ENCODE results near the gene BMS1. TPM values are rescaled to one million over a fixed set of nuclear protein-coding genes. Genes with fewer than 3 reads are reported as not detected.
A peak's percentile ranks its signal among the peaks of the same experiment; 100 is the strongest.
"Not testable (repeated sequence)": the region's sequence is repeated elsewhere in the genome, so short reads cannot be mapped to it uniquely, and the experiment has no call there.

BMS1 gene
- total and polyA plus RNA-seq, 11 donors, result 6.7 to 17.1 (median 13.8) TPM

DNA sequence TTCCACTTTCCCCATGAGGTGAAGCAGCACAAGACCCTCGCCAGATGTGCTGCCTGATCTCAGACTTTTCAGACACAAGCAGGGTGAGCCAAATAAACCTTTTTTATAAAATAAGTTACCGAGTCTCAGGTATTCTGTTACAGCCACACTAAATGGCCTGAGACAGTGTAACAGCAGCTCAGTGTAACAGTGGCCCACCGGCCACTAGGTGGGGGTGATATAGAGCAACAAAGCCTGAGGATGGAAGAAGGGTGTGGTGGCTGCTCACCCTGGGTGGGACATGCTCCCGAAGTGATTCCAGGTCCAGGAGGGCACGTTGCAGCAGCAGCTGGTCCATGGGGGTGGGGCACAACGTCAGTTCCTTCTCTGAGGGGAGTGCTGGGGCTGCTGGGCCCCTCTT, 44.6 kb downstream of the BMS1 start:
- no peaks in the 10 kb centered on the region for H3K27me3 ChIP-seq
- 65 to 81% (median 75%) methylated on average over 3 to 6 of the region's 6 CpGs for WGBS, 4 donors
- DNase-seq, result no peak
- intact Hi-C loops (cut with DNase I), result no loop called here
- peaks cover 0 to 94% (median 72%) of the 10 kb centered on the region in 9 donors for H3K36me3 ChIP-seq
- ATAC-seq, result no peak
- TF ChIP-seq POLR2A (IDR thresholded peaks at IDR 0.05), result no peak
- TF ChIP-seq, protein P1, sequence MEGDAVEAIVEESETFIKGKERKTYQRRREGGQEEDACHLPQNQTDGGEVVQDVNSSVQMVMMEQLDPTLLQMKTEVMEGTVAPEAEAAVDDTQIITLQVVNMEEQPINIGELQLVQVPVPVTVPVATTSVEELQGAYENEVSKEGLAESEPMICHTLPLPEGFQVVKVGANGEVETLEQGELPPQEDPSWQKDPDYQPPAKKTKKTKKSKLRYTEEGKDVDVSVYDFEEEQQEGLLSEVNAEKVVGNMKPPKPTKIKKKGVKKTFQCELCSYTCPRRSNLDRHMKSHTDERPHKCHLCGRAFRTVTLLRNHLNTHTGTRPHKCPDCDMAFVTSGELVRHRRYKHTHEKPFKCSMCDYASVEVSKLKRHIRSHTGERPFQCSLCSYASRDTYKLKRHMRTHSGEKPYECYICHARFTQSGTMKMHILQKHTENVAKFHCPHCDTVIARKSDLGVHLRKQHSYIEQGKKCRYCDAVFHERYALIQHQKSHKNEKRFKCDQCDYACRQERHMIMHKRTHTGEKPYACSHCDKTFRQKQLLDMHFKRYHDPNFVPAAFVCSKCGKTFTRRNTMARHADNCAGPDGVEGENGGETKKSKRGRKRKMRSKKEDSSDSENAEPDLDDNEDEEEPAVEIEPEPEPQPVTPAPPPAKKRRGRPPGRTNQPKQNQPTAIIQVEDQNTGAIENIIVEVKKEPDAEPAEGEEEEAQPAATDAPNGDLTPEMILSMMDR (IDR thresholded peaks at IDR 0.05), result peak in 2 of 12 donors; percentile 11 to 23
- H3K4me1 ChIP-seq, result peaks cover 0 to 9% (median 0%) of the 10 kb centered on the region in 12 donors
- H3K27ac ChIP-seq, result no peak overlapping the region
- no peak overlapping the region for H3K4me3 ChIP-seq
- H3K9me3 ChIP-seq, result peaks cover 0 to 9% (median 0%) of the 10 kb centered on the region in 12 donors

DNA sequence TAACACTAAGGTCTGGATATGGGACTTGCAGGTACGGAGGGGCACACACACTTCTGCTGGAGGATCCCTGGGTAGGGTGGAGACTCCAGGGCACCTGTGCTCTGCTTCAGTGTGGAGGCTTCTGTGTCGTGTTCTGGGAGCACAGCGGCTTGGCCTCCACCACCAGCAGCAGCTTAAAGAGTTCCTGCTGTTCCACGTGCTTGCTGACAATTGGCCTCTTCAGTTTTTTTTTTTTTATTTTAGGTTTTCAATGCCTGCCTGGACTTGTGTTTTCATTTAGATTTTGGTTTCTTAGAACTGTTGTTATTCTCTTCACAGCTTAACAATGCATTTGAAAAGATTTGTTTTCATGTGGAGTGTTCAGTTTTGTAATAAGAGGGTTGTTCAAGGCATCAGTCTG, 45.8 kb downstream of the BMS1 start:
- H3K27me3 ChIP-seq; intact Hi-C loops (cut with DNase I); DNase-seq; H3K9me3 ChIP-seq; H3K27ac ChIP-seq; H3K4me3 ChIP-seq; H3K4me1 ChIP-seq; ATAC-seq: not testable (repeated sequence)
- WGBS, 4 donors, result 80 to 91% (median 88%) methylated on average over 4 of the region's 4 CpGs
- H3K36me3 ChIP-seq, result peaks cover 0 to 87% (median 68%) of the 10 kb centered on the region in 9 donors

DNA sequence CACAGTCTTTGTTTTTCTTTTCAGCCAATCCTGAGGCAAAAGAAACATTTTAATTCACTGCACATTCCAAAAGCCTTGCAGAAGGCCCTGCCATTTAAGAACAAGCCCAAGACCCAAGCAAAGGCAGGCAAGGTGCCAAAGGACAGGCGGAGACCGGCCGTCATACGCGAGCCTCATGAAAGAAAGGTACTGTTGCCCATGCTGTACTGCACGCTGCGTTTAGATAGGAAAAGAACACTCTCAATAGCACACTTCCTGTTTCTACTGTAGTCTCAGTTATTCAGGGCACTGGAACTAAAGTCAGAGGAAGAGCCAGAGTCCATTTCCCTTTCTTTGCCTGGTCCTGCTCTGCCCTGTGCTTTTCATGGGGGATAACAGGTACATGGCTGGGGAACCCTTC, 47.6 kb downstream of the BMS1 start:
- no peak overlapping the region for H3K4me3 ChIP-seq
- no peaks in the 10 kb centered on the region for H3K9me3 ChIP-seq
- H3K27ac ChIP-seq, result no peak overlapping the region
- DNase-seq, result no peak
- no peaks in the 10 kb centered on the region for H3K27me3 ChIP-seq
- H3K36me3 ChIP-seq, result peaks cover 0 to 71% (median 50%) of the 10 kb centered on the region in 9 donors
- intact Hi-C loops (cut with DNase I), result no loop called here
- peak in 3 of 4 donors; percentile 16 to 39 (median 33) for ATAC-seq
- TF ChIP-seq, protein P1 (IDR thresholded peaks at IDR 0.05), result no peak
- TF ChIP-seq POLR2A (IDR thresholded peaks at IDR 0.05), result no peak
- peaks cover 0 to 9% (median 0%) of the 10 kb centered on the region in 12 donors for H3K4me1 ChIP-seq
- WGBS, 4 donors, result 50 to 67% (median 61%) methylated on average over 7 of the region's 7 CpGs

DNA sequence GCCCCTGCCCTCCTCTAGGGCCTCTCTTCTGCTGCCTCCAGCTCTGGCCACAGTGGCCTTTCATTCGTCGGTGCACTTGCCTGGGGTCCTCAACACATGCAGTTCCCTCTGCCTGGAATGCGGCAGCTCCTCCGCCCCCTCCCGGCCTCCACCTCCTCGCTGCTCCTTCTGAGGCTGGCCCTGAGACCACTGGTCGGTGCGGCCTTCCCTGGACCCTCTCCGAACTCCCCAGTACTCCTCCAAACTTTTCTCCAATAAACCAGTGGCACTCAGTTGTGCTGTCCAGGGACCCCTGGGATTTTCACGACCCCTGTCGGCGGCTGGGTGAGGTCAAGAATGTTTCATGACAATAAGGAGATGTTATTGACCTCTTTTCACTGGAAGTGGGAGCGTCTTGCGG, 53.5 kb downstream of the BMS1 start:
- no peak for ATAC-seq
- no peaks in the 10 kb centered on the region for H3K9me3 ChIP-seq
- no peak overlapping the region for H3K27ac ChIP-seq
- intact Hi-C loops (cut with DNase I), result no loop called here
- no peak for TF ChIP-seq POLR2A (IDR thresholded peaks at IDR 0.05)
- TF ChIP-seq, protein P1 (IDR thresholded peaks at IDR 0.05), result no peak
- no peak for DNase-seq
- WGBS, 4 donors, result 49 to 54% (median 52%) methylated on average over 14 of the region's 14 CpGs
- peaks cover 0 to 17% (median 3%) of the 10 kb centered on the region in 9 donors for H3K27me3 ChIP-seq
- no peak overlapping the region for H3K4me3 ChIP-seq
- peaks cover 0 to 24% (median 14%) of the 10 kb centered on the region in 9 donors for H3K36me3 ChIP-seq
- peaks cover 0 to 10% (median 0%) of the 10 kb centered on the region in 12 donors for H3K4me1 ChIP-seq
